HG03135 (cell line): ENCODE measurements around the gene WDHD1.
"Not testable (repeated sequence)": the region's sequence is repeated elsewhere in the genome, so short reads cannot be mapped to it uniquely, and the experiment has no call there.

Source experiments
- ATAC-seq: cut with Tn5 transposase; IDR thresholded peaks from one replicate; pipeline ENCODE4 v1.9.1; 2021; ENCODE audit warnings: mild to moderate bottlenecking, moderate library complexity; ENCODE audit not compliant: unreplicated experiment

Gene WDHD1

GRCh38 chr14:54967496-54967895 lies 59.4 kb downstream of the WDHD1 start:
- ATAC-seq: no peak

- ATAC-seq: no peak
Observed at GRCh38 chr14:54955143-54955542, 71.8 kb downstream of the WDHD1 start.

- not testable (repeated sequence) for ATAC-seq
Observed at GRCh38 chr14:54953609-54954008, 73.3 kb downstream of the WDHD1 start.

GRCh38 chr14:54952803-54953202 lies 74.1 kb downstream of the WDHD1 start:
- ATAC-seq: not testable (repeated sequence)

- ATAC-seq: no peak
Observed at GRCh38 chr14:54947230-54947629, 79.7 kb downstream of the WDHD1 start.

- no peak for ATAC-seq
Observed at GRCh38 chr14:54946500-54946899, 80.4 kb downstream of the WDHD1 start.

- no peak for ATAC-seq
Observed at GRCh38 chr14:54944737-54945391, 82.0 kb downstream of the WDHD1 start.

GRCh38 chr14:54942913-54943312 lies 84.0 kb downstream of the WDHD1 start:
- no peak for ATAC-seq

GRCh38 chr14:54936816-54937215 lies 90.1 kb downstream of the WDHD1 start:
- no peak for ATAC-seq

GRCh38 chr14:54935958-54936357 lies 90.9 kb downstream of the WDHD1 start:
- no peak for ATAC-seq

GRCh38 chr14:54935100-54935499 lies 91.8 kb downstream of the WDHD1 start:
- ATAC-seq: no peak

GRCh38 chr14:54933006-54933405 lies 93.9 kb downstream of the WDHD1 start:
- no peak for ATAC-seq

- no peak for ATAC-seq
Observed at GRCh38 chr14:54931598-54932340, 95.1 kb downstream of the WDHD1 start.

- no peak for ATAC-seq
Observed at GRCh38 chr14:54931101-54931500, 95.8 kb downstream of the WDHD1 start.

- ATAC-seq: no peak
Observed at GRCh38 chr14:54929556-54929955, 97.3 kb downstream of the WDHD1 start.

GRCh38 chr14:54928216-54928615 lies 98.7 kb downstream of the WDHD1 start:
- no peak for ATAC-seq

GRCh38 chr14:54927551-54927950 lies 99.3 kb downstream of the WDHD1 start:
- ATAC-seq: no peak

- not testable (repeated sequence) for ATAC-seq
Observed at GRCh38 chr14:54926570-54926969, 100.3 kb downstream of the WDHD1 start.

- no peak for ATAC-seq
Observed at GRCh38 chr14:54922598-54922997, 104.3 kb downstream of the WDHD1 start.

- no peak for ATAC-seq
Observed at GRCh38 chr14:54920052-54920451, 106.8 kb downstream of the WDHD1 start.

- no peak for ATAC-seq
Observed at GRCh38 chr14:54919330-54919729, 107.6 kb downstream of the WDHD1 start.

- no peak for ATAC-seq
Observed at GRCh38 chr14:54918427-54918826, 108.5 kb downstream of the WDHD1 start.
